ACC112 (cell line): ENCODE measurements around the gene LAMC3.

Source experiments
- H2AFZ ChIP-seq: fragments of 200-600 bp; sonication (generic); one replicate; pipeline ENCODE4 v1.6.0; 2017; ENCODE audit warnings: antibody characterized with exemption, low read length; ENCODE audit not compliant: unreplicated experiment
- H3K27ac ChIP-seq: fragments of 200-600 bp; sonication (generic); 2 replicates; pipeline ENCODE4 v1.5.1; 2014; ENCODE audit warnings: low read depth, mild to moderate bottlenecking, antibody characterized with exemption, low read length, moderate library complexity
- H3K27me3 ChIP-seq: fragments of 200-600 bp; sonication (generic); 2 replicates; pipeline ENCODE4 v1.6.1; 2014; ENCODE audit warnings: mild to moderate bottlenecking, antibody characterized with exemption, low read length, moderate library complexity, mixed read lengths; ENCODE audit not compliant: insufficient read depth
- H3K36me3 ChIP-seq: fragments of 200-600 bp; sonication (generic); 2 replicates; pipeline ENCODE4 v1.6.1; 2016; ENCODE audit warnings: mild to moderate bottlenecking, antibody characterized with exemption, low read length, moderate library complexity, mixed read lengths; ENCODE audit not compliant: insufficient read depth
- H3K4me1 ChIP-seq: fragments of 200-600 bp; sonication (generic); one replicate; pipeline ENCODE4 v1.6.1; 2016; ENCODE audit warnings: low read length, mixed read lengths; ENCODE audit not compliant: insufficient read depth, unreplicated experiment, control insufficient read depth
- H3K4me3 ChIP-seq: fragments of 200-600 bp; sonication (generic); 2 replicates; pipeline ENCODE4 v1.5.1; 2014; ENCODE audit warnings: mild to moderate bottlenecking, low read depth, low read length
- H3K79me2 ChIP-seq: fragments of 200-600 bp; sonication (generic); one replicate; pipeline ENCODE4 v1.6.0; 2016; ENCODE audit warnings: low read length; ENCODE audit not compliant: control insufficient read depth, unreplicated experiment, insufficient read depth

The LAMC3 gene

DNA sequence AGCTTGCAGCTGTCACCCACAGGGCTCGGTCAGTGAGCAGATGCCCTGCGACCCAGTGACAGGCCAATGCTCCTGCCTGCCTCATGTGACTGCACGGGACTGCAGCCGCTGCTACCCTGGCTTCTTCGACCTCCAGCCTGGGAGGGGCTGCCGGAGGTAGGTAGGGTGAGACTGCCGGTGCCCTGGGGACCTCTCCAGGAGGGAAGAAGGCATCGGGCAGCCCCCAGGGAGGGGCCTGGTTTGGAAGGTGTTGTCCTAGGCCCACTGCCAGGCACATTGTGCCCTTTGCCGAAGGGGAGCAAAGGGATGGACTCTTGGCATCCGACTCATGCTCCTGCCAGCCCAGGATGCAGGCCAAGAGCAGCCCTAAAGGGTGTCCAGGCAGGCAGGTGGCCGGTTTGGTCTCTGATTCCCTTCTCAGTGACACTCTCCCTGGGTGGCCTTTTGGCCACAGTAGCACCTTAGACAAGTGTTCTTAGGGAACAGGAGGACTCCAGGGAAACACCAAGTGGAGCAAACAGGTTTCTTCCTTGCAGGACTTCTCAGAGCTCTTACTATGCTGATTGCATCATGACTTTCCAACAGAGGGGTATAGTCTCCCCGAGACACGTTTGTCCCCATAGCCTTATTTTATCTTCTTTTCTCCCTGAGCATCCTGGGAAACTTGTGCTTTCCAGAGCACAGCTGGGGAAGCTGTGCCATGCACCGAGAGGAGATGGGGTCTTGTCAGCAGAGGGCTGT is 59.3 kb downstream of the LAMC3 start:
- peaks cover 18% of the 10 kb centered on the region for H3K27me3 ChIP-seq
- H2AFZ ChIP-seq: no peak overlapping the region
- no peak overlapping the region for H3K27ac ChIP-seq
- no peaks in the 10 kb centered on the region for H3K79me2 ChIP-seq
- H3K36me3 ChIP-seq: no peaks in the 10 kb centered on the region
- H3K4me1 ChIP-seq: no peaks in the 10 kb centered on the region
- no peak overlapping the region for H3K4me3 ChIP-seq

- no peak overlapping the region for H3K4me3 ChIP-seq
- H3K79me2 ChIP-seq: no peaks in the 10 kb centered on the region
- peaks cover 18% of the 10 kb centered on the region for H3K27me3 ChIP-seq
- no peak overlapping the region for H2AFZ ChIP-seq
- H3K4me1 ChIP-seq: no peaks in the 10 kb centered on the region
- no peaks in the 10 kb centered on the region for H3K36me3 ChIP-seq
- no peak overlapping the region for H3K27ac ChIP-seq
Measured at GRCh38 chr9:131069699-131070098, 60.7 kb downstream of the LAMC3 start.

DNA sequence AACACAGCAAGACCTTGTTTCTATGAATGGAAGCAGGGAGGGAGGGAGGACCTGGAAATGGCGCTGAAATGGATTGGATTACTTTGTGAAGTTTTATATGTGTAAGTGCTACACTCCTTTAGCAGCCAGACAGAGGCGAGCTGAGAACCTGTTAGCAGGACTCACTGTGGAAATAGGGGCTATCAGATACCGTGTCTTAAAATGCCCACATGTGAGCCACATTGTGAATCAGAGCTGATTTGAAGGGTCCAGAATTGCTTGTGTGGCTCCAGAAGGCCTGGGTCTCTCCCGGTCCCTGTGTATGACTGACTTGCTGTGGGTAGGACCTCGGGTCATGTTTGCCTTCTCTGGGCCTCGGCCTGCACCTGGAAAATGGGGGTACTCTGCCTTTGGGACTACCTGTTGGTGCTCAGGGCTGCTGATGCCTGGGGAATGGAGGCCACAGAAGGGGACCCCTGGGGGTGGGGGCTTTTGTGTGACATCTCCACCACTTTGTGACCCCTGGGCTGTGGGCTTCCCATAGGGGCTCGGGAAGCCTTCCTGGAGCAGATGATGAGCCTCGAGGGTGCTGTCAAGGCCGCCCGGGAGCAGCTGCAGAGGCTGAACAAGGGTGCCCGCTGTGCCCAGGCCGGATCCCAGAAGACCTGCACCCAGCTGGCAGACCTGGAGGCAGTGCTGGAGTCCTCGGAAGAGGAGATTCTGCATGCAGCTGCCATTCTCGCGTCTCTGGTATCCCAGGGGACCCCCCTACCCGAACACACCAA is 63.3 kb downstream of the LAMC3 start:
- Histone ChIP-seq H3K4me1 (no peaks in the 10 kb centered on the region), H3K27me3 (peaks cover 5% of the 10 kb centered on the region; the same call in 1 of the 2 replicates)

DNA sequence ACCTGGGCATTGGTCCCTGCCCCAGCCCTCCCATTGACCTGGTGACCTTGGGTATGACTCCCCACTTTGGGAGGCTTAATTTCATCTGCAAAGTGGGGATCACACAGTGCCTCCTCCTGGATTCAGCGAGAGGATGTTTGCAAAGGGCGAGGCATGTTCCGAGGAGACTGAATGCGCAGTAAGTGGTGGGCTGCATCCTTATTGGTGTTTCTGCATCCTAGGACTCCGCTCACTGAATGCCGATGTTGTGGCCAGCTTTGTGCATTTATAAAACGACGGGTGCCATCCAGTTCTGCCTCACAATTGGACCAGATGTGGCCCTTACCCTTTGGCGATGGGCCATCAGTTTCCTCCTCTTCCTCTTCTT is 63.9 kb downstream of the LAMC3 start:
- Histone ChIP-seq H3K4me1 (no peaks in the 10 kb centered on the region), H3K36me3 (no peaks in the 10 kb centered on the region), H3K79me2 (no peaks in the 10 kb centered on the region), H3K27ac (no peak overlapping the region), H3K27me3 (peaks cover 5% of the 10 kb centered on the region; the same call in 1 of the 2 replicates), H2AFZ (no peak overlapping the region), H3K4me3 (no peak overlapping the region)

More for the DNA sequence above, 63.3 kb downstream of the LAMC3 start:
- Histone ChIP-seq H3K4me3 (no peak overlapping the region), H3K79me2 (no peaks in the 10 kb centered on the region), H2AFZ (no peak overlapping the region), H3K27ac (no peak overlapping the region), H3K36me3 (no peaks in the 10 kb centered on the region)

DNA sequence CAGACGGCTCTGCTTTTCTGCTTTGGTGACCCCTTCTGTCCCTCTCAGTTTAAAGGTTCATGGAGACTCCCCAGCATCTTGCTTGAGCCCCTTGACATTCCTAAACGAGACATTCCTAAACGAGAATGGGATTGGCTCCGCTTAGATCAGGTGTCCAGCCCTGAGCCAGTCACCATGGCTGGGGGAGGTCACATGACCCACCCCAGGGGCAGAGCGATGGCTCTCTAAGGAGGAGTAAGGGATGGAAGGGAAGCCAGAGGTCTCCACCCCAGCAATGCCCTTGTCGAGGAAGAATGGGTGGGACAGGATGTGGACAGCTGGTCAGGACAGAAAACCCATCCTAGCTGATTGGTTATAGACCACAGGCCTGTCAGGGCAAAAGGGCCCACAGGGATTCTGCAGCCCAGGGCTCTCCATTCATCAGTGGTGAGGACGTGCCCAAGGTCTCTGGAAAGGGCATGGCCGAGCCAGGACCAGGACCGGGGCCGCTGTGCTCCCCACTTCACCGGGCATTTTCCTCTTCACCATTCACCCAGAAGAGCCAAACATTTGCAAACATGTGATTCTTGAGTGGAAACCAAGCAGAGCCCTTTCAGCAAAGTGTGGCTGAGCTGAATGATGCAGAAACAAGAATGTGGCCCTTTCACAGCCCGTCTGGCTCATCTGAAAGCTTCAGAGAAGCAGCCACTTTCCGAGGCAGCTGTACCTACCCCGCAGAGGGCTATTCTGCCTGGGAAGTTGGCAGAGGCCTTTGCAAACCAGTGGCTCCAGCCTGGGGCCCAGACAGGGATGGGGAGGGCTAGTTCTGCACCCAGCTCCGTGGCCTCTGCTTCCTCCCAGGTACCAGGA is 67.6 kb downstream of the LAMC3 start:
- no peaks in the 10 kb centered on the region for H3K27me3 ChIP-seq

DNA sequence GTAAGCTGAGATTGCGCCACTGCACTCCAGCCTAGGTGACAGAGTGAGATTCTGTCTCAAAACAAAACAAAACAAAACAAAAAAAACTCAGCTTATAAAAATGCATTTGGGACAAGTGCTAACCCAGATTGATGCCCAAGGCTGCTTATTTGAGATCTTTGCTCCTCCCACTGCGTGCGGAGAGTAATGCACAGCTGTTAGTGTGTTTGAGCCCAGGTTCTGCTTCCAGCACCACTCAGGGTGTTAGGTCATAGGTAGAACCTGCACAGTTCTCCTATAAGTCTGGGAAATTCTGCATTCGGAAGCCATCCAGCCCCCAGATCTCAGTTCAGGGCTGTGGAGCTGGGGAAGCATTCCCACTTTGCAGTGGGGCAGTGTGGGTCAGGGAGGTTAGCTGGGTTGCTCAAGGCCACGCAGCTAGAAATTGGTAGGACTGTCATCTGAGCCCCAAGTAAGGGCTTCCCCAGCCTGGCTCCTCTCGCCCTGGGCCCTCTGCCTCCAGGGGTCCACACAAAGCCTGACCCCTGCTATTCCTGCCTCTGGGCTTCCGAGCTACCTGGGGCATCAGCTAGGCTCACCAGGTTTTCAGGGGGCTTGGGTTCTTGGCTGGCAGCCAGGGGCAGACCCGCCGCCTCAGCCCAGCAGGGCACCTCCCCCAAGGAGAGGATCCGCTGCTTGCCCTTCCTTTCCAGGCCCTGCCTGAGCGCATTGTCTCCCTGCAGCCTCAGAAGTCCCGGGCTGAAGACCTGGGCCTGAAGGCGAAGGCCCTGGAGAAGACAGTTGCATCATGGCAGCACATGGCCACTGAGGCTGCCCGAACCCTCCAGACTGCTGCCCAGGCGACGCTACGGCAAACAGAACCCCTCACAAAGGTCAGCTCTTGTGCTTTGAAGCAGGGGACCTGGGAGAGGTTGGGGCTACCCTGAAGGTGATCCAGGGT is 69.7 kb downstream of the LAMC3 start:
- Histone ChIP-seq H3K27me3 (no peaks in the 10 kb centered on the region; the same call in 1 of the 2 replicates), H3K27ac (no peak overlapping the region)

More for the DNA sequence above, 67.6 kb downstream of the LAMC3 start:
- no peaks in the 10 kb centered on the region for H3K36me3 ChIP-seq
- no peak overlapping the region for H3K27ac ChIP-seq
- no peak overlapping the region for H3K4me3 ChIP-seq
- no peaks in the 10 kb centered on the region for H3K79me2 ChIP-seq
- no peak overlapping the region for H2AFZ ChIP-seq
- H3K4me1 ChIP-seq: no peaks in the 10 kb centered on the region

DNA sequence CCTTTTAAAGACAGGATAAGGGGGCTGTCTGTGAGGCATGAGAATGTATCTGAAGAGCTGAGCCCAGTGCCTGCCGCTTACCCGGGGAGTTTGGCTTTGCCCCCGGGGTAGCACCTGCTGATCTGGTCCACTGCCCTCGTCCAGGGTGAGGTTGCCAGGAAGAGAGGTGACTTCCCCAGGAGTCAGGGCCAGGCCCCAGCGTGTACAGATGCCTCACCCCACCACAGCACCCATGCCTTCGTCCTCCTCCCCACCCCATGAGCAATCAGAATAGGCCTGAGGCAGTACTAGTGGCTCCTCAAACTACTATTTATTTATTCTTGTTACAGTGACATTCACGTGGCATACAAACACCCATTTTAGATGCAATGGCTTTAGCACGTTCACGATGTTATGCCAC is 71.6 kb downstream of the LAMC3 start:
- no peak overlapping the region for H2AFZ ChIP-seq
- H3K36me3 ChIP-seq: no peaks in the 10 kb centered on the region
- no peak overlapping the region for H3K4me3 ChIP-seq
- no peaks in the 10 kb centered on the region for H3K4me1 ChIP-seq
- H3K27ac ChIP-seq: no peak overlapping the region
- H3K27me3 ChIP-seq: peaks cover 3% of the 10 kb centered on the region
- H3K79me2 ChIP-seq: no peaks in the 10 kb centered on the region

More for the DNA sequence above, 69.7 kb downstream of the LAMC3 start:
- no peaks in the 10 kb centered on the region for H3K36me3 ChIP-seq
- H3K4me3 ChIP-seq: no peak overlapping the region
- H3K79me2 ChIP-seq: no peaks in the 10 kb centered on the region
- H3K4me1 ChIP-seq: no peaks in the 10 kb centered on the region
- no peak overlapping the region for H2AFZ ChIP-seq

GRCh38 chr9:131081868-131082267 is 72.9 kb downstream of the LAMC3 start:
- no peaks in the 10 kb centered on the region for H3K79me2 ChIP-seq
- H3K27ac ChIP-seq: no peak overlapping the region
- no peaks in the 10 kb centered on the region for H3K36me3 ChIP-seq
- H2AFZ ChIP-seq: no peak overlapping the region
- H3K4me3 ChIP-seq: no peak overlapping the region
- no peaks in the 10 kb centered on the region for H3K4me1 ChIP-seq
- H3K27me3 ChIP-seq: peaks cover 4% of the 10 kb centered on the region

- no peak overlapping the region for H3K4me3 ChIP-seq
- no peaks in the 10 kb centered on the region for H3K79me2 ChIP-seq
- H3K27ac ChIP-seq: no peak overlapping the region
- no peak overlapping the region for H2AFZ ChIP-seq
- H3K4me1 ChIP-seq: no peaks in the 10 kb centered on the region
- peaks cover 4% of the 10 kb centered on the region for H3K27me3 ChIP-seq
- no peaks in the 10 kb centered on the region for H3K36me3 ChIP-seq
Measured at GRCh38 chr9:131082774-131083512, 74.0 kb downstream of the LAMC3 start.
